AG04450 (cell line): ENCODE measurements around the gene TTC8. TPM values are rescaled to one million over a fixed set of nuclear protein-coding genes. Genes with fewer than 3 reads are reported as not detected.

Experiments
- CTCF ChIA-PET: fragments of 300-600, 350-600 bp; formaldehyde crosslinking; extraction: SDS; loops from one replicate; lab custom pipeline; 2022; ENCODE audit warnings: antibody characterized with exemption, inconsistent platforms; lab: Charles Lee
- POLR2A ChIA-PET: fragments of 350-600 bp; formaldehyde crosslinking; extraction: SDS; loops from one replicate; lab custom pipeline; 2021; ENCODE audit warnings: antibody characterized with exemption, inconsistent platforms; lab: Yijun Ruan, JAX
- DNase-seq: peaks from one replicate; pipeline ENCODE4 v3.0.0-alpha.2; 2011; ENCODE audit warnings: low read depth, low spot score
- H3K27ac ChIP-seq: one replicate; pipeline ENCODE4 v1.5.1; 2012; ENCODE audit warnings: low read depth, low read length, control low read depth
- H3K27me3 ChIP-seq: one replicate; pipeline ENCODE4 v1.6.0; 2012; ENCODE audit warnings: low read length; ENCODE audit not compliant: control insufficient read depth, insufficient read depth
- H3K4me3 ChIP-seq: 2 replicates; pipeline ENCODE4 v1.5.1; 2011; ENCODE audit warnings: mild to moderate bottlenecking, low read depth, low read length, control low read depth
- H3K9me3 ChIP-seq: 2 replicates; pipeline ENCODE4 v1.5.1; 2012; ENCODE audit warnings: low read length; ENCODE audit not compliant: control insufficient read depth, insufficient read depth
- polyA plus RNA-seq: library from polyadenylated mRNA; depleted of rRNA; stranded (reverse); fragments of >200 nt; gene quantifications from 2 replicates; pipeline ENCODE4 v1.2.3, GENCODE V29; 2011
- TF ChIP-seq, protein P1 (sequence below): IDR thresholded peaks from 2 replicates; pipeline ENCODE4 v1.5.1; 2011; ENCODE audit warnings: low read depth, low read length, control low read depth, inconsistent platforms

The TTC8 gene
- polyA plus RNA-seq, 1 experiment = 83.4 TPM

DNA sequence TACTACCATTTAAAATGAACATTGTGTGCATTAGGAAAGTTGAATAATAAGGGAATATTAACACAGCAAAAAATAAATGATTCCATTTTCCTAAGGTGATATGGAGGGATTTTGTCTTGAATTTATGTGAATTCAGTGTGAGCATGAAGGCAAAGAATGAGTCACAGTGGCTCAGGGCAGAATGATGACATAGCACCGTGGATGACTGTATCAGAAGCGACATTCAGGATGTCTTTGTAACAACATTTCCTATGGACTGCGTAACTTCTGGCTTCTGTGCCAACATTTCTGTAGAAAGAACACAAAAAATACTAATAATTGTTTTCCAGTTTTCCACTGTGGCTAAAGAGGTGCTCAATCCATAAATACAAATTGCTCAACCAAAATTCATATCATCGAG lies 54.6 kb downstream of the TTC8 start:
- POLR2A ChIA-PET = no interaction called here
- CTCF ChIA-PET = interaction anchor here (0.8 to 2.3 kb wide), 2 partner anchors 12 to 212 kb away, joined by 3 to 7 read pairs; no protein-coding TSS in a partner anchor
- Histone ChIP-seq H3K27me3 (no peaks in the 10 kb centered on the region), H3K4me3 (no peak overlapping the region), H3K9me3 (peaks cover 20% of the 10 kb centered on the region), H3K27ac (no peak overlapping the region)
- TF ChIP-seq, protein P1, sequence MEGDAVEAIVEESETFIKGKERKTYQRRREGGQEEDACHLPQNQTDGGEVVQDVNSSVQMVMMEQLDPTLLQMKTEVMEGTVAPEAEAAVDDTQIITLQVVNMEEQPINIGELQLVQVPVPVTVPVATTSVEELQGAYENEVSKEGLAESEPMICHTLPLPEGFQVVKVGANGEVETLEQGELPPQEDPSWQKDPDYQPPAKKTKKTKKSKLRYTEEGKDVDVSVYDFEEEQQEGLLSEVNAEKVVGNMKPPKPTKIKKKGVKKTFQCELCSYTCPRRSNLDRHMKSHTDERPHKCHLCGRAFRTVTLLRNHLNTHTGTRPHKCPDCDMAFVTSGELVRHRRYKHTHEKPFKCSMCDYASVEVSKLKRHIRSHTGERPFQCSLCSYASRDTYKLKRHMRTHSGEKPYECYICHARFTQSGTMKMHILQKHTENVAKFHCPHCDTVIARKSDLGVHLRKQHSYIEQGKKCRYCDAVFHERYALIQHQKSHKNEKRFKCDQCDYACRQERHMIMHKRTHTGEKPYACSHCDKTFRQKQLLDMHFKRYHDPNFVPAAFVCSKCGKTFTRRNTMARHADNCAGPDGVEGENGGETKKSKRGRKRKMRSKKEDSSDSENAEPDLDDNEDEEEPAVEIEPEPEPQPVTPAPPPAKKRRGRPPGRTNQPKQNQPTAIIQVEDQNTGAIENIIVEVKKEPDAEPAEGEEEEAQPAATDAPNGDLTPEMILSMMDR = no peak
- DNase-seq = peak; percentile 46

DNA sequence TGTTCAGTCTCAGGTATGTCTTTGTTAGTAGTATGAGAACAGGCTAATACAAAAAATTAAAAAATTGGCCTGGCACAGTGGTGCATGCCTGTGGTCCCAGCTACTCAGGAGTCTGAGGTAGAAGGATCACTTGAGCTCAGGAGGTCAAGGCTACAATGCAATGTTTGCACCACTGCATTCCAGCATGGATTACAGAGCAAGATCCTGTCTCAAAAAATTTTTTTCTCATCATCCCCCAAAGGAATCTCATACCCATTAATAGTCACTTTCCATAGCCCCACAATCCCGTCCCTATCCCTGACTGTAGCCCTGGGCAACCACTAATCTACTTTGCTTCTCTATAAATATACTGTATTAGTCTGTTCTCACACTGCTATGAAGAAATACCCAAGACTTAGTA lies 57.8 kb downstream of the TTC8 start:
- peaks cover 22% of the 10 kb centered on the region for H3K9me3 ChIP-seq
- no peak for DNase-seq
- no peak overlapping the region for H3K4me3 ChIP-seq
- CTCF ChIA-PET = no interaction called here
- no peak overlapping the region for H3K27ac ChIP-seq
- TF ChIP-seq, protein P1 = no peak
- H3K27me3 ChIP-seq = no peaks in the 10 kb centered on the region
- POLR2A ChIA-PET = no interaction called here

DNA sequence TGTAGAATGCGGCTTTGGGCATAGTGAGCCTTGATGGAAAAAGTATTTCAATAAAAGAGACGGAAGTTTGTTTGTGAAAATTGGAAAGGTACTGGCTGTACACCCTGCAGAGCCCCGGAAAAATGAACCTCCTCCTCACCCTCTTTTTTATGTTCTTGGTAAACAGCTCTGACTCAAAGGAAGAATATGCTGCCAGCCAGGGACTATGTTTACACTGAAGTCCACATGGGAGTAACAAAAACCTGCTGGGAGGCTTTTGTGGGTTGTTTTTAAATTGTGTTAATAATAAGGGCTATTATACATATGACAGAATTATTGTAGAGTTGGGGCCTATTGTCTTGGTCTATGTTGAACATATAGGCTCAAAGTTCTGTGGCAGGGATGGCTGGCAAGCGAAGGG lies 70.7 kb downstream of the TTC8 start:
- no peak overlapping the region for H3K4me3 ChIP-seq
- CTCF ChIA-PET = no interaction called here
- no peak overlapping the region for H3K27ac ChIP-seq
- H3K27me3 ChIP-seq = no peaks in the 10 kb centered on the region
- TF ChIP-seq, protein P1 = no peak
- DNase-seq = peak; percentile 43
- POLR2A ChIA-PET = no interaction called here
- H3K9me3 ChIP-seq = no peaks in the 10 kb centered on the region; the same call in 1 of the 2 replicates

DNA sequence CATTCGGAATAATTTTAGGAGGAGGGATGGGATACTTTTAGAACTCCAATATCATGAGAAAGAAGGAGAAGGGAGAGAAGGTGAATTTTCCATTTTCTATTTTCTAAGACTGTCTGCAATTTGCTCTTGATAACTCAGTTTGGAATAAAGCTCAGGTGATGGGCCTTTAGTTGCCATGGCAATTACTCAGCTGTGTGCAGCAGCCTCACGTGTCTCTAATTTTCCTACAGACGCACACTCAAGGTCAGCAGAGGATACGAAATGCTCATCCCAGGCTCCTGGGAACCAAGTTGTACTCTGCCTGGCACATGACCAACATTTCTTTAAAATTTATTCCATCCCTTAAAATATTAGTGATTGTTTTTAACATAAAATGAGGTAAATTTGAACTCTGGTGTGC lies 76.7 kb downstream of the TTC8 start:
- ChIA-PET POLR2A (no interaction called here), CTCF (interaction anchor here (0.6 kb wide), 1 partner anchor 11 kb away, joined by 4 read pairs; no protein-coding TSS in a partner anchor)
- Histone ChIP-seq H3K4me3 (no peak overlapping the region), H3K27me3 (no peaks in the 10 kb centered on the region), H3K9me3 (no peaks in the 10 kb centered on the region; the same call in 1 of the 2 replicates), H3K27ac (no peak overlapping the region)
- TF ChIP-seq, protein P1 = no peak
- DNase-seq = no peak

DNA sequence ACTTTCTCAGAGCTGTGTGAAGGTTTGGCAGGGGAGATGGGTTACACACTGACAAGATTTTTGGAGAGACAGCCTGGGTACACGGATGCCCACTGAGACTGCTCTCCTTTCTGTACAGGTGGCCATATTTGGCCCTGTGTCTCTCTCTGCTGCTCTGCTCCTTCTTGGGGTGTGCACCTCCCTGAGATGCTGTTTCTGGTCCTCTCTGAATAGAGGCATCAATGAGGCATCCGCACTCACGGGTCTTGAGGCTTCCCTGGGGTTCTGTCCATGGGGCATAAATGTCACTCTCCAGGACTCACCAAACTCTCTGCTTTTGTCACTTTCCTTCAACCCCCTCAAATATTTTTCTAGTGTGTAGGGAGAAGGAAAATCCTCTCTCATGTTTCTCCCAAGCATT lies 77.5 kb downstream of the TTC8 start:
- ChIA-PET POLR2A (no interaction called here), CTCF (no interaction called here)
- Histone ChIP-seq H3K4me3 (no peak overlapping the region), H3K27me3 (no peaks in the 10 kb centered on the region), H3K9me3 (peaks cover under 1% of the 10 kb centered on the region), H3K27ac (no peak overlapping the region)
- no peak for DNase-seq
- TF ChIP-seq, protein P1 = no peak
